ENCODE data around the gene AANAT. TPM values are rescaled to one million over a fixed set of nuclear protein-coding genes. Genes with fewer than 3 reads are reported as not detected.

The AANAT gene
- total RNA-seq (2014; rRNA removed; shearing (Covaris generic)): not detected in 2 replicates

DNA sequence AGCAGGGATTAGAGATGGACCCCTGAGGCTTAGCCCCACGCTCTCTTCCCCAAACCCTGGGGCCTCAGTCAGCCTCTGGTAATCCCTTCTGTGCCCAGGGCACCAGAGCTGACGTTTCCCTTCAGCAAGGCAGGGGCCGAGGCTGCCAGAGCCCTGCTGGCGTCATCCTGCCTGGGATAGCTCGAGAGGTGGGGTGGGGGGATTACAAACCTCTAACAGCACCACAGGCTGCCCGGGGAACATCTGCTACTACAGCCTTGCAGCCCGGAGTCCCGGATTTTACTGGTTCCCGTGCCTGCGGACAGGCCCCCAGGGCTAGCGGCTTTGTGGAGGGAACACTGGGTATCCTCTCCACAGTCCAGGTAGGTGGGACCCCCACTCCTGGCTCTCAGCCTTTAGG lies at the start of gene AANAT:
Gene AANAT (plus strand): TSS at position 238 of the 400 bp plus-strand sequence. CDS start 1,144 bp downstream, outside the sequence.
- no peak for DNase-seq (ENCODE audit: low spot score)

DNA sequence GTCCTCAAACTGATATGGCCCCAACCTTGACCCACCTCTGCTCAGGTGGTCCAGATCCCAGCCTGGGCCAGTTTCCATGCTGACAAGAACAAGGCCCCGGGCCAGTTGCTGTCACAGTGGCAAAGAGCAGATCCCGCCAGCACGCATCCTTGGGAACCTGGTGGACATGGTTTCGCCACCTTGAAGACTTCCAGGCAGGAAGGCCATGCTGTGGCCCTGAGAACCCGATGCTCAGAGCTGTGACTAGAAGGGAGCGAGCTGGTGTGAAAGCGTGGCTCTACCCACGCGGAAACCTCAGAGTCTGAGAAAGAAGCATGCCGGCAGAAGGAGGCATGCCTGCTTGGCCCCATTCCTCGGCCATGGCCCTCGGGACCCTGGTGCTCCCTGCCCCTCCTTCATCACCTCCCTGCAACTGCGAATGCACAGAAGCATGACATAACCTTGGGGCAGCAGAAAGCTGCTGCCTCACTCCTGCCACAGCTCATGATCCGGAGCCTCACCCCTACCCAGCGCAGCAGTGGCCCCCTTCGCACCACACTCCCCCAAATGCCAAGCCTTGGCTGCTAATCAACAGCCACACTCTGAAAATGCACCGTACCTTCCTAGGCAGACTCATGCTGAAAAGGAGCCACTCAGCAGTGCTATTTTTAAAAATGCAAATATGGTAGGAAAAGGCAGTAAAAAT lies 47.7 kb upstream of the AANAT start:
- DNase-seq (ENCODE audit: low spot score): no peak

DNA sequence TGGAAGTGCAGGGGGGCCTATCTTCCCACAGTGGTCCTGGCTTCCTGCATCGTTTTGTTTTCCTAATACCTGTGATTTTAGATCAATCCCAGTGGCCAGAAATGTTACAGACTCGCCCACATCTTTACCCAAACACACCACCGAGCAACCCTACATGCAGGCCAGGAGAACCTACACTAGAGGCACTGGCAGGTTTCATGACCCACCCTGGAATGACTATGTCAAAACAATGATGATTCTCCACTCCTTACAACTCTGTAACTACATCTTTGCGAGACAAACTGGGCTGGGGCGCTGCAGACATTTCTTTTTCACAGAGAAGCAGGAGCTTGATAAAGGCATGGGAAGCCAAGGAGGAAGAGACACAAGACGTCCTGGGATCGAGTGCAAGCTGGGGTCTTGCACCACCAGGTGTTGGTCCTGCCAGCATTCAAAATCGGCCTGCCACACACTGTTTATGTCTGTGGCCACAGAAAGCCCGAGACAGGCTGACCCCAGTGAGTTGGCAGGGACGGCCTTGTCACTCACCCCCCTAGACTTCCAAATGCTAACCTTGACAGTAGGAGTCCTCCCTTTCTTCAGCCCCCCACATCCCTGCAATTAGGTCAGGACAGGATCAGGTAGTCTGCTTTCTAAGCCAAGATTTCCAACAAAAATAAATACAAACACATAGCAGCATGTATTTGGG lies 46.9 kb upstream of the AANAT start:
- no peak for DNase-seq (ENCODE audit: low spot score)

DNA sequence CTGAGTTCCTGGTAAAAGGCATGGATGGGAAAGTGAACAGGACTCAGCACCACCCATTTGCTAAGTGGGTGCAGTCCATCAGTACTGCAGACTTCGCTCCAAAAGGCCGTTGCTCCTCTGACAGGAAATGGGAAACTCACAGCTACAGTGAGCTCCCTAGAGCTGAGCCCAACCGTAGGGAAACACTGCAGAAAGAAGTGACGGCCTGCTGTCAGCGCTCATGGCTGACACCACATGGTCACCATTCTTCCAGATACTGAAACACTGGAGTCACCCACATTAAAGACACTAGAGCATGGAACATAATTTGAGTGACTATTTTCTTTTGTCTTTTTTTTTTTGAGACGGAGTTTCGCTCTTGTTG lies 46.4 kb upstream of the AANAT start:
- DNase-seq (ENCODE audit: low spot score): no peak

DNA sequence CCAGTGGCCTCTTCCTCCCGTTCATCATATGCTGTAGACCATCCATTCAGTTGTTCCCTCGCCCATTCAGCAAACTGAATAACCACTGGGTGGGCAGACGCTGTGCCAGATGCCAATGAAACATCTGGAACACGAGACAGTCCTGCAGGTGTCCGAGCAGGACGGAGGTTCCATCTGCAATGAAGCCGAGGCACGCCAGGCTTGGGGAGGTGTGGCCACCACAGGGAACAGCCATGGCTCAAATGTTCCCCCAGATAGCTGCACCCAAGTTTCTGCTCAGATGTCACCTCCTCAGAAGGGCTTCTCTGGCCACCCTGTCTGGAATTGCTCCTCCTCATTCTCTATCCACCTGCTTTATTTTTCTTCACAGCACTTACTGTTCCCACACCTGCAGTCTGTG lies 45.0 kb upstream of the AANAT start:
- DNase-seq (ENCODE audit: low spot score): no peak

DNA sequence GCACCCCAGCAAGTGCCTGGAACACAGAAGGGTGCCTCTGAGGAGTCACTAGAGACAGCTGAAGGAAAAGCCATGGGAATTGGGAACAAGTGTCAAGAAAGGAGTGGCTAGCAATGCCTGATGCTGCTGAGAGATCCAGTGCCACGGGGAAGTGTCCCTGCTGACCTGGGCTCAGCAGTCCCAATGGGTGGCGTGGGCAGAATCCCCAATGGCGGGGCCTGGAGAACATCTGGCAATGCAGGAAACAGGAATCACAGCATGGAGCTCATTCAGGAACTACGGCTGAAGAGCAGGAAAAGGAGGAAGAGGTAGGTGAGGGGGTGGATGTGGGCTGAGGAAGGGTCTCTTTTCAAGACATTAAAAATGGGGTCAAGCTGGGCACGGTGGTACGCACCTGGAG lies 44.5 kb upstream of the AANAT start:
- no peak for DNase-seq (ENCODE audit: low spot score)

DNA sequence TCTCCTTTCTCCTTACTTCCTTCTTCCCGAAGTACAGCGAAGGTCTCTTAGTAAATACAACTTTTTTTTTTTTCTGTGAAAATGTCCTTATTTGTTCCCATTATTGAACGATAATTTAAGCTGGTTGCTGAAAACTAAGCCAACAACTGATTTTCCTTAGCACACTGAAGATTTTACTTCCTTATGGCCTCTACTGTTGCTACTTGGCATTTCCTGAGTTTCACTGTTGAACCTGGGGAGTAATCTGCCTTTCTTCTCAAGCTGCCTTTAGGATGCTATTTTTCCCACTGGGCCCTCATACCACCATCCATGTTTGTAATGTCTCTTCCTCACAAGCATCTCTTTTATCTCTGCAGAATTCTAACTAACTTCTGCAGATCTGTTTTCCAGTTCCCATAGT lies 40.5 kb upstream of the AANAT start:
- no peak for DNase-seq (ENCODE audit: low spot score)

DNA sequence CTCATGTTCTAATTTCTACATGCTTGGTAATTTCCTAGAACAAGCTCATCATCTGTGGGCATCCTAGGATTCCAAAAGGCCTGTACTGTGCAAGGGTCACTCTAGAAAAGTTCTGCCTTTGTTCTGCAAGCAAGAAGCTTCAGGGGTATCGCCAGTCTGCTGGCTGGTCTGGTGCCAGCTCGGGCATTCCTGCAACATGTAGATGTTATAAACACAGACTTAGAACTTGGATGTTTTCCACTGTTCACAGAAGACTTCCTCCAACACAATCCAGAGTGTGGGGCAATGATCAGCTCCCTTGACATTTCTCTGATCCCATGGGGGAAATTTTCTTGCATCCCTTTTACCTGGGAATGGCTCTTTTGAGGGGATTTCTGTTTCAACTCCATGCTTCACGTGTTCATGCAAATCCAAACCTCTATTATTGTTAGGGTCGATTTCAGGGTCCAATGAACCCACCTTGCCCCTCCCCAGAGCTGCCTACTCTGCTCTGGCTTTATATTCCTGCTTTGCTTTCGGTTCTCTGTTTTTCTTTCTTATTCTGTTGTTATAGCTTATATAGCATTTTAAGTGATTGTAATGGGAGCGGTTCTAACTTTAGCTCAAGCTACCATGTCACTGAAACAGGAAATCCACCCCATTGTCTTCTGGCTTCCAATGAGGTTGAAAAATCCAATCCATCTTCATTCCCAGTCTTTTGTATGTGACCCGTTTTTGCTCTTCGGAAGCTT lies 39.7 kb upstream of the AANAT start:
- no peak for DNase-seq (ENCODE audit: low spot score)

DNA sequence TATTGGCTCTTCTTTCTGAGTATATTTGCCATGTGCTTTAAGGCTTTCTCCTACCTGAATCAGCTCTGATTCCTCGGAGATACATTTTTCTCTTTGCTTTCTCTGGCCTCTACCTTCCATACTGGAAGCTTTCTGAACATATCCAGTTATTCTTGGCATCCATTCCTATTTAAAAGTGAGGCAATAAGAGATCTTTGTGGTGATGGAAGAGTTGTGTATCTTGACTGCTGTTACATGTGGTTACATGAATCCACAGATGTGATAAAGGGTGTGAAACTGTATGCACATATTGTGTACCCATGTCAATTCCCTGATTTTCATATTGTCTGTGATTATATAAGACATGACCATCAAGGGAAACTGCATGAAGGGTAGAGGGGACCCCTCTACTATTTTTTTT lies 38.9 kb upstream of the AANAT start:
- DNase-seq (ENCODE audit: low spot score): no peak

DNA sequence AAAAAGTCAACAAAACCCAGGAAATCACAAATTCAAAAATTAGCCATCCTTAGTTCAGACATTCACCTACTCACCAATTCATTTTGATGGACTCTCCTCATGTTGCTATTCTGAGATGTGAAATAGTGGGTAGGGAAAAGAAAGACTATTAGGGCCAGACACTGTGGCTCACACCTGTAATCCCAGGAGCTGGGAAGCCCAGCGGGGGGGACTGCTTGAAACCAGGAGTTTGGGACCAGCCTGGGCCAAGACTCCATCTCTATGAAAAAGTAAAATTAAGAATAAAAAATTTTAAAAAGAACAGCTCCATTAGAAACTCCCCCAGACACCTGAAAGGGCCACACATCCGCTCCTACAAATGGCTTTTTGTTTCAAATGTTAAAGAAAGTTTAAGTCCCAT lies 35.9 kb upstream of the AANAT start:
- no peak for DNase-seq (ENCODE audit: low spot score)

DNA sequence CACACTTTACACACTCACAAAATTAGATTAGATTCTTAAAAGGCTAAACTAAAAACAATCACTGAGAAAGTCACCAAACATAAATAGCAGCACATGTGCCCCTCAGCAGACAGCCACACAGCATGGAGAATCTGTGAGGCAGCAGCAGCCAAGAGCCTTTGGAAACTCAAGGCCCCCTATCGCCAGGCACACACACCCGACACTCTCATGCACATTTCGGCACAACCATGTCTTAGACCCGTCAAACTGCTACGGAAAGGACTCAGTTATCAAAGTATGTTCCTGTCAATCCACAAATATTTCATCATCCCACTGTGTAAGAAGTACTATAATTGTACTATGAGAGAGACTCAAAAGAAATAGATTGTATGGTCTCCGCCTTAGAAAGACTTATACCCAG lies 35.4 kb upstream of the AANAT start:
- no peak for DNase-seq (ENCODE audit: low spot score)

DNA sequence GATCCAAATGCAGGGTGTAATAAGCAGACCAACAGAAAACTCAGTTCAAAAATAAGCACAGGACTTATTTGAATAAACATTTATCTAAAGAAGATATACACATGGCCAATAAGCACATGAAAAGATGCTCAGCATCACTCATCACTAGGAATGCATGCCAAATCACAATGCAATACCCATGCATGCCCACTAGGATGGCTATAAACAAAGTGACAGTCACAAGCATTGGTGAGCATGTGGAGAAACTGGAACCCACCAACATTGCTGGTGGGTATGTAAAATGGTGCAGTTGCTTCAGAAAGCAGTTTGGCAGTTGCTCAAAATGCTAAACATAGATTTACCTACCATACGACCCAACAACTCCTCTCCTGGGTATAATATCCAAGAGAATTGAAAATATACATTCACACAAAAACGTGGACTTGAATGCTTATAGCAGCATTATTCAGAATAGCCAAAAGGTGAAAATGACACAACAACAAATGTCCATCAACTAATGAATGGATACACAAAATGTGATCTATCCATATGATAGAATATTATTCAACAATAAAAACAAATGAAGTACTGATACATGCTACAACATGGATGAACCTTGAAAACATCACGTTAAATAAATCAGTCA lies 34.6 kb upstream of the AANAT start:
- peak; percentile 45 for DNase-seq (ENCODE audit: low spot score)

DNA sequence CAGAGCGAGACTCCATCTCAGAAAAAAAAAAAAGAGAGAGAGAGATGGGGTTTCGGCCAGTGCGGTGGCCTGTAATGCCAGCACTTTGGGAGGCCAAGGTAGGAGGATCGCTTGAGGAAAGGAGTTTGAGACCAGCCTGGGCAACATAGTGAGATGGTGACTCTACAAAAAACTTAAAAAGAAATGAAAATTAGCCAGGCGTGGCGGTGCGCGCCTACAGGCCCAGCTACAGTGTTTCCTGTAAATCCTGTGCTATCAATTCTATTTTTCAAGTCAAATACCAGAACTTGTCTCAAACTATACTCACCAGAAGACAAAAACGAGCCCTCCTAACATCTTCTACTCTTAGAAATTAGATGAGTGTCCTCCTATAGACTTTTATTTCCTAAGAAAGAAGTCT lies 33.7 kb upstream of the AANAT start:
- no peak for DNase-seq (ENCODE audit: low spot score)

DNA sequence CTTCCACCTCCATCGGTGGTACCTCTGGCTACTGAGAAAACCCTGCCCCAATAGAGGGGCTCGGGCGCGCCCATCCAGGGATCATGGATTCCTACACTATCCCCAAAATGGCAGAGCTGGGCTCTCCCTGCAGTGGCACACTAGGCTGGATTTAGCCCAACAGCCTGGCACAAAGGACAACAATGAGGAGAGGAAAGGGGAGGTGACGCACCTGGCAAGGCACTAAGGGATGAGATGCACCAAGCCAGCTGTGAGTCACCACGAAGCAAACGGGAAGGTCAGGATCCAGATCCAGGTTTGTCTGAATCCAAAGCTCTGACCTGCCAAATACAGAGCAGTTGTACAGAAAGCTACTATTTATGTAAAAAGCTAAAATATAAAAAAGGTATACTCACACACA lies 32.5 kb upstream of the AANAT start:
- no peak for DNase-seq (ENCODE audit: low spot score)

DNA sequence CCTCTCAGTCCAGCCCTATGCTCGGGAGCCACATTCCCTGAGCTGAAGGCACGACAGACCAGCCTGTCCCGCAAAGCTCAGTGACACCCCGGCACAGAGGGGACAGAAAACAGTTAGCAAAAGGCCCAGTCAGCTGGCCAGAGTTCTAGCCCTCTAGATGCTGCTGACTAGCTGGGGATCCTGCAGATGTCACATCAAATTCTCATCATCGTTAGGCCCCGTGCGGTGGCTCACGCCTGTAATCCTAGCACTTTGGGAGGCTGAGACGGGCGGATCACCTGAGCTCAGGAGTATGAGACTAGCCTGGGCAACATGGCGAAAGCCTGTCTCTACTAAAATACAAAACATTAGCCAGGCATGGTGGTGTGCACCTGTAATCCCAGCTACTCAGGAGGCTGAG lies 31.7 kb upstream of the AANAT start:
- DNase-seq (ENCODE audit: low spot score): no peak

DNA sequence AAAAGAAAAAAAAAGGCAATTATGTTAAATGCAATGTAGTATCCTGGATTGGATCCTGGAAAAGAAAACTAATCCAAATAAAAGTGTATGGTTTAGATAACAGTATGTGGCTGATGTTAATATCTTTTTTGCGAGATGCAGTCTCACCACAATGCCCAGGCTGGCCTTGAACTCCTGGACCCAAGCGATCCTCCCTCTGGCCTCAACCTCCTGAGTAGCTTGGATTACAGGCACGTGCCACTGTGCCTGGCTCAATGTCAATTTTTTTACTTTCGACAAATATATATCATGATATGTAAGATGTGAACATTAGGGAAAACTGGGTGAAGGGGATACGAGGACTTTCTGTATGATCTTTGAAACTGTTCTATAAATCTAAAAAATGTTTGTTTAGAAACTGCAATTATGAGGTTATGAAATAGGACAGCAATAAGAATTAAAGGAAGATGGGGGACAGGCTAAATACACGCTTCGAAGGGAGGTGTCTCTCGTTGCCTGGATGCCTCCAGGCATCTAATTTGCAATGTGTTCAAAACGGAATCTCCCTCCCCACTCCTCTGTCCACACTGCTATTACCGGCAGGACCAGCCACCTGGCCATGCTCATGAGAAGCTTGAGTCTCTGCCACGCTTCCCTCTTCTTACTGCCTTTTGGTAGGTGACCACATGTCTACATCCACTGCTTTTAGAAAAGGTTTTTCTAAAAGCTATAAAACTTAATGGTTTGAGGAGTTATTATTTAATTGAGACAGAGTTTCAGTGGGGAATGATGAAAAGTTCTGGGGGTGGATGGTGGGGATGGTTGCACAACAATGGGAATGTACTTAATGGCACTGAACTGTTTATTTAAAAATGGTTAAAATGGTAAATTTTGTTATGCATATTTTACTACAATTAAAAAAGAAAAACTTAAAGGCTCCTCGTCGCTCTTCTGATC lies 29.7 kb upstream of the AANAT start:
- DNase-seq (ENCODE audit: low spot score): no peak

DNA sequence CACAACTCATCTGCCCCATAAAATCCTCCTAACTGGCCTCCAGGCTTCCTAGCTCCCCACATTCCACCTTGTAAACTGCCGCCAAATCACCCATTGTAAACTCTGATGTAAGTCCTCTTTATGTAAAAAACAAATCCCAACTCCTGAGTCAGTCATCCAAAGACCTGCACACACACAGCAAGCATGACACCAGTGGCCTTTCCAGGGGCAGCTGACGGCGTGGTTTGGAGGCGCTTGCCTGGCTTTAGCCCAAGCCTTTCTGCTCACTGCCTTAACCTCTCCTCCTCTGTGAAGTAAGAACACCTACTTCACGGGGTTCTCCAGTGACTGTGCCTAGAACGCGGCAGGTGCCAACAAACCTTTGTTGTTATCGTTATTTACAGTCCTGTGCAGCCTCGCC lies 28.5 kb upstream of the AANAT start:
- DNase-seq (ENCODE audit: low spot score): no peak

DNA sequence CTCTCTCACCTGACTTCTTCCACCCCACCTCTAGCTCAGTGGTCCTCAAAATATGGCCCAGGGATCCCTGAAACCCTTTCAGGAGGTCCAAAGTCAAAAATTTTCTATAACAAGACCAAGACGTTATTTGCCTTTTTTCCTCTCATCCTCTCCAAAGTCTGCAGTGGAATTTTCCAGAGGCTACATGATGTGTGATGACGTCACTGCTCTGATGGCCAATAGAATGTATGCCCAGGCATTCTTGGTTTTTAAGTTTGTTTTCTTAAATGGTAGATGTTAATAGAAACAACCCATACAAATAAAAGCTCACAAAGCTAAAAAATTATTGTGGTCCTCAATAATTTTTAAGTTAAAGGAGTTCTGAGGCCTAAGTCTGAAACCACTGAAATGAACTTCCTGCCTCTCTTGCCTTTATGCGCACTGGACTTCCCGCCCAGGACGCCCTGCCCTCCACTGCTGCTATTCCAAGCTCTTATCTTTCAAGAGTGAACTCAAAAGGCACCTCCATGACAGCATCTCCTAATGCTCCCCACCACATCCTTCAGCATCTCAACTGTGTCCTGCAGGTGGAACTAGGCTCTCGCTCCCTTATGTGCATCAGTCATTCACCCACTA lies 28.0 kb upstream of the AANAT start:
- no peak for DNase-seq (ENCODE audit: low spot score)

DNA sequence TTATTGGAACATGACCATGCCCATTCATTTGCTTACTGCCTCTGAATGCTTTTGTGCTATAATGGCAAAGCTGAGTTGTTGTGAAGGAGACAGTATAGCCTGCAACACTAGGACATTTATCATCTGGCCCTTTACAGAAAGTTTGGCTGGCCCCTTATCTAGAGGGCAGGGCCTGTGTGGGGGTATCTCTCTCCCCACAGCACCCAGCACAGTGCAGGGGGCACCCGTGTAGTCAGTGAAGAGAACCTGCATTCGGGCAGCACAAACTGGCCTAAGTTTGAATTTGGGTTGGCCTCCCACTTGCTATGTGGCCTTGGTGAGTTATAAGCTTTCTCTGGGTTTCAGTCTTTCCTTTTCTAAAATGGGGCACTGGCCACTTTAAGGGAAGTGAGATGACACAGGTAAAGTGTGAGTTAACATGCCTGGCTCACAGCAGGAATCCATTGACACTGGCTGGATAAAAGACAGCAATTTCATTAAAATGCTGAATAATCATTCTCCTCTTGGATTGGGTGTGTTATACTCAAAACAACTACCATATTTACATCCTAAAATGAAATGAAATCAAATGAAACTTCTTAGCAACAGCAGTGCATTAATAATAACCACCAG lies 26.5 kb upstream of the AANAT start:
- DNase-seq (ENCODE audit: low spot score): no peak

DNA sequence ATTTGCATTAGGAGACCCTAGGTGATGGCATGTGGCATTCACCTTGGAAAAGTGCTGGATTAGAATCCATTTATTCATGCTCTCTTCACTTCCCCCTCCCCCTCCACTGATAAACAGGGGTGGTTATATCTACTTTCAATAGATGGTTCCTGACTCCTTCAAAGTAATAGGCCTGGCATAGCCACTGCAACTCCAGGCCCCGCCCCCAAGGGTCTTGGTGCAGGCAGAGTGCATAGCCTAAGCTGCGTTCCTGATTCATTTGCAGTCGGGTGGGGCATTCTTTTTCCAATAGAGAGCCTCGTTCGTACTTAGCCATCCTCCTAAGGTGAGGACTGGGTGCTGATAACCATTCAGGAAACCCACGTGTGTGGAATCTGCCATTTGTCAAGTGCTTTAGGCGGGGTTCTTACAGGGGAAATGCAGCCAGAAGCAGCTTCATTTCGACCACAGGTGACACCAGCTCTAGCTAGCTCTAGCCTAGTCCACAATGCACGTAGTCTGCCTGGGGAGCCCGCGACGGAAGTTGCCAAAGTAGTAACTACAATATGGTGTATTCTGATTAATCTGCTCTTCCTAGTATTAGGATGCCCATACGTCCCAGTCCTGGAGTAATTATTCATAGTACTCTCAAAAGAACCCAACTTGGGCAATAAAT lies 25.6 kb upstream of the AANAT start:
- no peak for DNase-seq (ENCODE audit: low spot score)
